Spleen (tissue), 7 donors: ENCODE results near the gene SEL1L3.

Experiments used
- POLR2A ChIP-seq, 3 donors: fragments of 450-650 bp; IDR thresholded peaks; one replicate each; pipeline ENCODE4 v1.5.1; 2017; ENCODE audit warnings: antibody characterized with exemption in 3 of 3, mild to moderate bottlenecking in 1 of 3
- POLR2AphosphoS5 ChIP-seq, 3 donors: sonication (generic); formaldehyde crosslinking; IDR thresholded peaks; one replicate each; pipeline ENCODE4 v1.5.1; 2017; ENCODE audit warnings: antibody characterized with exemption in 3 of 3
- TF ChIP-seq, protein P1 (sequence below), 11 experiments: fragments of 200-600 bp in 7 of 11; fragments of 450-650 bp in 4 of 11; sonication (generic) in 4 of 11; IDR thresholded peaks in 8 of 11; conservative IDR thresholded peaks in 3 of 11; 1 replicate in 7 of 11; 2 replicates in 4 of 11; pipeline versions ENCODE4 v1.4.0 to v1.8.0; 2016 to 2021; ENCODE audit warnings: antibody characterized with exemption in 11 of 11, inconsistent platforms in 4 of 11, mild to moderate bottlenecking in 1 of 11
- donor health status: DM: no; HTN: no; CAD: no; lungs with moderate emphysema.
- donor health status: DM: no; HTN: no; CAD: no.
- donor health status: DM: no; HTN: no; CAD: no.

DNA sequence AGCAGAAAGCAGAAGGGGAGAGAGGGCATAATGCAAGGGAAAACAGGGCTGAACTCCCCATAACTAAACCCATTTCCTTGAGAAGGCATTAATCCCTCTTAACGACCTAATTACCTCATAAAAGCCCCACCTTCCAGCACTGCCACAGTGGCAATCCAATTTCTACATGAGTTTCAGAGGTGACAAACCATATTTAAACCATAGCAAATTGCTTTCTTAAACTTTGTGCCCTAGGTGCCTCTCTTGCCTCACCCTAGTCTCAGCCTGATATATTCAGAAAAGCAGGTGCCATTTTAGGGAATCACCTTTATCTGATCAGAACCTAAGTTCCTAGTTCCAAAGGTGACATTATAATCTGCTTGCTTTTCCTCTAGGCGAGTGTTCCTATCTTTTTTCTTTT is 158.3 kb downstream of the SEL1L3 start:
- TF ChIP-seq, protein P1, sequence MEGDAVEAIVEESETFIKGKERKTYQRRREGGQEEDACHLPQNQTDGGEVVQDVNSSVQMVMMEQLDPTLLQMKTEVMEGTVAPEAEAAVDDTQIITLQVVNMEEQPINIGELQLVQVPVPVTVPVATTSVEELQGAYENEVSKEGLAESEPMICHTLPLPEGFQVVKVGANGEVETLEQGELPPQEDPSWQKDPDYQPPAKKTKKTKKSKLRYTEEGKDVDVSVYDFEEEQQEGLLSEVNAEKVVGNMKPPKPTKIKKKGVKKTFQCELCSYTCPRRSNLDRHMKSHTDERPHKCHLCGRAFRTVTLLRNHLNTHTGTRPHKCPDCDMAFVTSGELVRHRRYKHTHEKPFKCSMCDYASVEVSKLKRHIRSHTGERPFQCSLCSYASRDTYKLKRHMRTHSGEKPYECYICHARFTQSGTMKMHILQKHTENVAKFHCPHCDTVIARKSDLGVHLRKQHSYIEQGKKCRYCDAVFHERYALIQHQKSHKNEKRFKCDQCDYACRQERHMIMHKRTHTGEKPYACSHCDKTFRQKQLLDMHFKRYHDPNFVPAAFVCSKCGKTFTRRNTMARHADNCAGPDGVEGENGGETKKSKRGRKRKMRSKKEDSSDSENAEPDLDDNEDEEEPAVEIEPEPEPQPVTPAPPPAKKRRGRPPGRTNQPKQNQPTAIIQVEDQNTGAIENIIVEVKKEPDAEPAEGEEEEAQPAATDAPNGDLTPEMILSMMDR (IDR thresholded peaks at IDR 0.05 in 8 of 11, conservative IDR thresholded peaks at IDR 0.05 in 3 of 11): no peak
- TF ChIP-seq POLR2AphosphoS5 (IDR thresholded peaks at IDR 0.05) (no peak), POLR2A (IDR thresholded peaks at IDR 0.05) (no peak)
